PC-9 (cell line): ENCODE data around the gene OR51G2. TPM values are rescaled to one million over a fixed set of nuclear protein-coding genes. Genes with fewer than 3 reads are reported as not detected.
"Not testable (repeated sequence)": the region's sequence is repeated elsewhere in the genome, so short reads cannot be mapped to it uniquely, and the experiment has no call there.

ENCODE experiments used
- BruUV-seq: library from RNA; stranded (reverse); fragments of 400-500 nt; replicated peaks from 2 replicates; lab custom pipeline; 2021; lab: Mats Ljungman, UMichigan
- CTCF ChIA-PET: fragments of 300-600 bp; sonication (Branson Sonifier 250); formaldehyde crosslinking; loops from one replicate; lab custom pipeline; 2022; ENCODE audit warnings: antibody characterized with exemption; lab: Charles Lee
- POLR2A ChIA-PET: fragments of 300-600 bp; sonication (Branson Sonifier 250); formaldehyde crosslinking; loops from one replicate; lab custom pipeline; 2022; ENCODE audit warnings: antibody characterized with exemption; ENCODE audit not compliant: unreplicated experiment; lab: Charles Lee
- DNase-seq, 2 experiments: peaks; one replicate each; pipeline versions ENCODE4 v3.0.0 to v3.0.0-alpha.2; 2015 to 2022; ENCODE audit warnings: mixed read lengths in 1 of 2
- H2AFZ ChIP-seq: fragments of 200-600 bp; sonication (generic); 2 replicates; pipeline ENCODE4 v1.8.1; 2017; ENCODE audit warnings: antibody characterized with exemption
- H3F3A ChIP-seq: fragments of 200-600 bp; sonication (generic); 2 replicates; pipeline ENCODE4 v1.8.1; 2017; ENCODE audit warnings: antibody characterized with exemption, mild to moderate bottlenecking, low read depth; ENCODE audit not compliant: insufficient read depth
- H3K27ac ChIP-seq: fragments of 200-600 bp; sonication (generic); 2 replicates; pipeline ENCODE4 v1.6.1; 2016; ENCODE audit warnings: mixed run types
- H3K27me3 ChIP-seq: fragments of 200-600 bp; sonication (generic); 2 replicates; pipeline ENCODE4 v1.6.1; 2016; ENCODE audit warnings: low read depth, mixed run types; ENCODE audit not compliant: insufficient read depth
- H3K36me3 ChIP-seq: fragments of 200-600 bp; sonication (generic); 2 replicates; pipeline ENCODE4 v1.6.1; 2016; ENCODE audit warnings: low read depth, mixed run types
- H3K4me1 ChIP-seq: fragments of 200-600 bp; sonication (generic); replicated peaks from 2 replicates; pipeline ENCODE4 v1.6.1; 2016; ENCODE audit warnings: mixed run types; ENCODE audit not compliant: insufficient read depth
- H3K4me2 ChIP-seq: fragments of 200-600 bp; sonication (generic); 2 replicates; pipeline ENCODE4 v1.6.1; 2017; ENCODE audit warnings: mixed run types
- H3K4me3 ChIP-seq: fragments of 200-600 bp; sonication (generic); 2 replicates; pipeline ENCODE4 v1.6.1; 2016; ENCODE audit warnings: mixed run types
- H3K79me2 ChIP-seq: fragments of 200-600 bp; sonication (generic); 2 replicates; pipeline ENCODE4 v1.6.1; 2017; ENCODE audit warnings: low read depth, mixed run types
- H3K9me2 ChIP-seq: fragments of 200-600 bp; sonication (generic); 2 replicates; pipeline ENCODE4 v1.8.1; 2017; ENCODE audit warnings: mild to moderate bottlenecking; ENCODE audit not compliant: insufficient read depth
- H3K9me3 ChIP-seq: fragments of 200-600 bp; sonication (generic); 2 replicates; pipeline ENCODE4 v1.8.1; 2016; ENCODE audit warnings: low read depth; ENCODE audit not compliant: insufficient read depth
- H4K20me1 ChIP-seq: fragments of 200-600 bp; sonication (generic); 2 replicates; pipeline ENCODE4 v1.8.1; 2017; ENCODE audit not compliant: insufficient read depth
- EZH2 ChIP-seq: fragments of 200-600 bp; sonication (generic); IDR thresholded peaks from 2 replicates; pipeline ENCODE4 v1.8.0; 2017; ENCODE audit warnings: antibody characterized with exemption, low read depth
- intact Hi-C: fragments of 100-400 bp; cut with micrococcal nuclease; formaldehyde crosslinking; loops from one replicate; pipeline ENCODE4 v1.10.0; 2022; ENCODE audit not compliant: unreplicated experiment
- total RNA-seq: library from RNA; stranded (reverse); gene quantifications from 2 replicates; pipeline ENCODE4 v1.2.3, GENCODE V29; 2021
- TF ChIP-seq, protein P1 (sequence below): fragments of 200-600 bp; sonication (generic); conservative IDR thresholded peaks from 2 replicates; pipeline ENCODE4 v1.6.1; 2017; ENCODE audit warnings: mixed run types, antibody characterized with exemption, mild to moderate bottlenecking, moderate library complexity

The OR51G2 gene
- total RNA-seq, 1 experiment from 2014 or later: not detected

DNA sequence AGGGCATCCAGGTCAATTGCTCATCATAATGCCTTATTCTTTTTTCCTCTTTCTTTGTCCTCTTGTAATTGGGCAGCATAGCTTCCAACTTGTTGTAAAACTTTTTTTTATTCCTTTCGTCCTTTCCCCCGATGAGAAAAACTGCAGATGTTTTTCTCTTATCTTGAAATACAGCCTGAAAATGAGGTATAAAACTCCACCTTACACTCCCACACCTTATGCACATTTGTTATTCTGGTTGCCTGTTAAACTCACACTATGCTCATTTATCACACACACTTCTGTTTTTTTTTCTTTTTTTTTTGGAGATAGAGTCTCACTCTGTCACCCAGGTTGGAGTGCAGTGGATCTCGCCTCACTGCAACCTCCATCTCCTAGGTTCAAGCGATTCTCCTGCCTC is 38.2 kb upstream of the OR51G2 start:
- H3K27ac ChIP-seq: no peak overlapping the region
- H3F3A ChIP-seq: no peaks in the 10 kb centered on the region
- intact Hi-C loops: no loop called here
- H3K4me2 ChIP-seq: no peak overlapping the region
- H3K79me2 ChIP-seq: no peaks in the 10 kb centered on the region
- H3K36me3 ChIP-seq: no peaks in the 10 kb centered on the region
- ChIA-PET POLR2A (no interaction called here), CTCF (no interaction called here)
- H3K4me1 ChIP-seq: no peaks in the 10 kb centered on the region
- H3K9me3 ChIP-seq: no peaks in the 10 kb centered on the region
- no peaks in the 10 kb centered on the region for H3K9me2 ChIP-seq
- BruUV-seq: no TSS peak
- no peak overlapping the region for H2AFZ ChIP-seq
- no peaks in the 10 kb centered on the region for H3K27me3 ChIP-seq
- no peak for DNase-seq
- no peaks in the 10 kb centered on the region for H4K20me1 ChIP-seq
- TF ChIP-seq, protein P1, sequence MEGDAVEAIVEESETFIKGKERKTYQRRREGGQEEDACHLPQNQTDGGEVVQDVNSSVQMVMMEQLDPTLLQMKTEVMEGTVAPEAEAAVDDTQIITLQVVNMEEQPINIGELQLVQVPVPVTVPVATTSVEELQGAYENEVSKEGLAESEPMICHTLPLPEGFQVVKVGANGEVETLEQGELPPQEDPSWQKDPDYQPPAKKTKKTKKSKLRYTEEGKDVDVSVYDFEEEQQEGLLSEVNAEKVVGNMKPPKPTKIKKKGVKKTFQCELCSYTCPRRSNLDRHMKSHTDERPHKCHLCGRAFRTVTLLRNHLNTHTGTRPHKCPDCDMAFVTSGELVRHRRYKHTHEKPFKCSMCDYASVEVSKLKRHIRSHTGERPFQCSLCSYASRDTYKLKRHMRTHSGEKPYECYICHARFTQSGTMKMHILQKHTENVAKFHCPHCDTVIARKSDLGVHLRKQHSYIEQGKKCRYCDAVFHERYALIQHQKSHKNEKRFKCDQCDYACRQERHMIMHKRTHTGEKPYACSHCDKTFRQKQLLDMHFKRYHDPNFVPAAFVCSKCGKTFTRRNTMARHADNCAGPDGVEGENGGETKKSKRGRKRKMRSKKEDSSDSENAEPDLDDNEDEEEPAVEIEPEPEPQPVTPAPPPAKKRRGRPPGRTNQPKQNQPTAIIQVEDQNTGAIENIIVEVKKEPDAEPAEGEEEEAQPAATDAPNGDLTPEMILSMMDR: no peak
- TF ChIP-seq EZH2: no peak
- H3K4me3 ChIP-seq: no peak overlapping the region

DNA sequence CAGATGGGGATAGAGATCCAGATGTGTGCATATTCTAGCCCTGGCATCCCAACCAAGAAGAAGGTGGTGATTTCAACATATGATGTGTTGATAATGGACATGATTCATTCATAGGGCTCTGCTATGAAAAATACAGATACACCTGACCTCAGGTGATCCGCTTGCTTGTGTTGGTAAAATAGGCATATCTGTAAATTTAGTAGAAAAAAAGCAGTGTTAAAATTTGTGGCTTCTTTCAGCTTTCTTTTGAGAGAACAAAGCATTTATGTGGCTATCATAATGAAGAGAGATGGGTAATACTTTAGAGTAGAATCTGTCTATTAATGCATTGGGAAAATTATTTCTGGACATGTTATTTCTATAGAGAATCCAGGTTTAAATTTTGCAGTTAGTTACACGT is 36.5 kb upstream of the OR51G2 start, which contains the start of gene OR51A2:
Gene OR51A2, minus strand, starts transcription at position 101 of the 400 bp plus-strand sequence. Its CDS starts 0 bp downstream, at position 101.
- POLR2A ChIA-PET, H3K79me2 ChIP-seq, BruUV-seq, H3K9me2 ChIP-seq, DNase-seq, H3K9me3 ChIP-seq, H3K36me3 ChIP-seq, H3K4me1 ChIP-seq, CTCF ChIA-PET, H3K4me3 ChIP-seq, H2AFZ ChIP-seq, H3K4me2 ChIP-seq, H3K27ac ChIP-seq, H3F3A ChIP-seq, intact Hi-C loops, H4K20me1 ChIP-seq, H3K27me3 ChIP-seq: not testable (repeated sequence)

DNA sequence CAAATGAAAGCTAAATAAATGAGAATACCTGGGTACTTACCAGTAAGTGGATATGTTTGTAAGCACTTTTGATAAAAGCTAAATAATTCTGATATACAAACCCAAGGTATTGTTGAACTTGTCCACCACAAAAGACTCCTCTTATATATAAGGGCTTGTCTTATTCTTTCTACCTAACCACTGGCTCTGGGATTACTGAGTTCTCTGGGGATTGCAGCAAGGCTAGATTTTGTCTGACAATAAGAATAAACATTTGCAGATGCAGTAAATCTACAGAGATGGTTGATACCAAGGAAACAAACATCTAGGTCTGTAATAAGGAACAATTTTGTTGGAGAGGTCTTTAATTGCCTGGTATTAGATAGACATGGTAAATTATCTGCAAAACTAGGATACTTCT is 28.4 kb upstream of the OR51G2 start, which contains the start of gene OR51A4:
Gene OR51A4, minus strand, starts transcription at position 101 of the 400 bp plus-strand sequence. CDS start 505 bp downstream, outside the sequence.
- CTCF ChIA-PET: no interaction called here
- Histone ChIP-seq H3K27ac (no peak within 1 kb of the TSS), H4K20me1 (no peaks in the 10 kb centered on the region), H3K4me2 (no peak within 1 kb of the TSS), H3K4me3 (no peak within 1 kb of the TSS), H3K4me1 (no peaks in the 10 kb centered on the region), H2AFZ (no peak within 1 kb of the TSS), H3K27me3 (no peaks in the 10 kb centered on the region), H3K9me3 (no peaks in the 10 kb centered on the region), H3K36me3 (no peaks in the 10 kb centered on the region), H3K79me2 (no peaks in the 10 kb centered on the region), H3K9me2 (no peaks in the 10 kb centered on the region), H3F3A (no peaks in the 10 kb centered on the region)
- no TSS peak for BruUV-seq
- intact Hi-C loops: no loop called here
- DNase-seq: no peak
- POLR2A ChIA-PET: no interaction called here
- TF ChIP-seq EZH2: no peak
- TF ChIP-seq, protein P1: no peak

DNA sequence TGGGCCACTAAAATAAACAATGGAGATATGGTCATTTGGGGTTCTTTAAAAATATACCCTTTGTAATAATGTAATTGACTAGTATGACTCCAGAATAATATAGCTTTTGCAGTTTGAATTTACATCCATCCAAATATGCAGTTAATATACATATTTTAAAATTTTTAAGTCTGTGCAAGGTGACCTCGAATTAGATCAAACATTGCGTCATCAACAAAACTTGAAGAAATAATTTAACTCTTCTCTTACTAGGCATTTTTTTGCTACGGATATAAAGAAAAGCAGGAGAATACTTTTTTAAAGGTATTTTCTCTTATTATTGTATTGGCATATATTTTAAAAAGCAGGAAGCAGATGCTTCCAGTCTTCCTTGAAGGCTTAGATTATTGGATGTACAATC is 17.6 kb upstream of the OR51G2 start:
- intact Hi-C loops: no loop called here
- no peak overlapping the region for H3K27ac ChIP-seq
- no peak overlapping the region for H2AFZ ChIP-seq
- H3K4me1 ChIP-seq: no peaks in the 10 kb centered on the region
- H3K27me3 ChIP-seq: no peaks in the 10 kb centered on the region
- no peaks in the 10 kb centered on the region for H3K79me2 ChIP-seq
- no peak overlapping the region for H3K4me3 ChIP-seq
- H4K20me1 ChIP-seq: no peaks in the 10 kb centered on the region
- no peaks in the 10 kb centered on the region for H3K9me2 ChIP-seq
- no TSS peak for BruUV-seq
- no peaks in the 10 kb centered on the region for H3K9me3 ChIP-seq
- H3K4me2 ChIP-seq: no peak overlapping the region
- TF ChIP-seq EZH2: no peak
- TF ChIP-seq, protein P1: no peak
- no peaks in the 10 kb centered on the region for H3F3A ChIP-seq
- DNase-seq: no peak
- ChIA-PET POLR2A (no interaction called here), CTCF (no interaction called here)
- no peaks in the 10 kb centered on the region for H3K36me3 ChIP-seq
